ENCODE results near the gene CCDC50.

Gene CCDC50, protein sequence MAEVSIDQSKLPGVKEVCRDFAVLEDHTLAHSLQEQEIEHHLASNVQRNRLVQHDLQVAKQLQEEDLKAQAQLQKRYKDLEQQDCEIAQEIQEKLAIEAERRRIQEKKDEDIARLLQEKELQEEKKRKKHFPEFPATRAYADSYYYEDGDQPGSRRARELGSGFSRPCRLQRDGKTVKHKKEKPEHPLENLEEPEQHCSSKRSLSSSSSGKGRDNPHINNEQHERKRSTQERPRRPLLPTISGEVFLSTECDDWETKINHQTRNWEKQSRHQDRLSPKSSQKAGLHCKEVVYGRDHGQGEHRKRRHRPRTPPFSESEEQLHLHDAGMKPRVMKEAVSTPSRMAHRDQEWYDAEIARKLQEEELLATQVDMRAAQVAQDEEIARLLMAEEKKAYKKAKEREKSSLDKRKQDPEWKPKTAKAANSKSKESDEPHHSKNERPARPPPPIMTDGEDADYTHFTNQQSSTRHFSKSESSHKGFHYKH

DNA sequence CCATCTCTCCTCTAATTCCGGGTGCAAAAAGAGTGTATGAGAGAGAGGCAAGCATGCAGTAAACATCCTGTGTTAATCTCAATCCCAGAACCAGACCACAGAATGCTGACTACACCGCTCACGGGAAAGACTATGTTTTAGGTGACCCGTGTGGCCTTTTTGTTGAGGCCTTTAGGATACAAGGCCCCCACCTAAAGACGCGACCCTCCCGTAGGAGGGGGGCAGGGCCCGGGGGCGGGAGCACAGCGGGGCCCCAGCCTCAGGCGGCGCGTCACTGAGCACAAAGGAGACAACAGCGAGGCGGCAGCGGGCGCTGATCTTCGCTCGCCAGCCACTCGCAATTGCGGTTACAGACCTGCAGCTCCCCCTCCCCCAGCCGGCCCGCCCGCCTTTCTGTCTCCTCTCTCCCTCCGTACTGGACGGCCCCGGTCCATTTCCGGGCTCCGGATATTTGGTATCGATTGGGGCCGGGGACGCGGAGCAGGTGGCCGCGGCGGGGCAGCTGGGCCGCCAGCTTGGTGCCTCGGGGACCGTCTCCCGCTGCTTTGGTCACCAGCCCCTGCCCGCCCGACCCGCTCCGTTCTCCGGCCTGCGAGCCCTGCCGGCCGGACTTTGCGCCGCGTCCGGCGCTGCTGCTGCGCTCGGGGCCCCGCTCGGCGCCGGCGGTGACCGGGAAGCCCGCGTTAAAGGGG, at the start of gene CCDC50:
CCDC50 (plus strand) TSS at position 433 of the 692 bp plus-strand sequence. CDS start 281 bp downstream, outside the sequence.
- H3K9me3 ChIP-seq (replicated peaks; ENCODE audit: insufficient read depth, low read length), result no peaks in the 10 kb centered on the region
- H4K20me1 ChIP-seq (ENCODE audit: insufficient read depth, low read length), result no peaks in the 10 kb centered on the region
- TF ChIP-seq EZH2phosphoT487 (IDR thresholded peaks at IDR 0.05; ENCODE audit: low read length) (no peak), EZH2 (optimal IDR thresholded peaks at IDR 0.05; ENCODE audit: low read depth, low read length) (no peak)
- TF ChIP-seq, protein P1, sequence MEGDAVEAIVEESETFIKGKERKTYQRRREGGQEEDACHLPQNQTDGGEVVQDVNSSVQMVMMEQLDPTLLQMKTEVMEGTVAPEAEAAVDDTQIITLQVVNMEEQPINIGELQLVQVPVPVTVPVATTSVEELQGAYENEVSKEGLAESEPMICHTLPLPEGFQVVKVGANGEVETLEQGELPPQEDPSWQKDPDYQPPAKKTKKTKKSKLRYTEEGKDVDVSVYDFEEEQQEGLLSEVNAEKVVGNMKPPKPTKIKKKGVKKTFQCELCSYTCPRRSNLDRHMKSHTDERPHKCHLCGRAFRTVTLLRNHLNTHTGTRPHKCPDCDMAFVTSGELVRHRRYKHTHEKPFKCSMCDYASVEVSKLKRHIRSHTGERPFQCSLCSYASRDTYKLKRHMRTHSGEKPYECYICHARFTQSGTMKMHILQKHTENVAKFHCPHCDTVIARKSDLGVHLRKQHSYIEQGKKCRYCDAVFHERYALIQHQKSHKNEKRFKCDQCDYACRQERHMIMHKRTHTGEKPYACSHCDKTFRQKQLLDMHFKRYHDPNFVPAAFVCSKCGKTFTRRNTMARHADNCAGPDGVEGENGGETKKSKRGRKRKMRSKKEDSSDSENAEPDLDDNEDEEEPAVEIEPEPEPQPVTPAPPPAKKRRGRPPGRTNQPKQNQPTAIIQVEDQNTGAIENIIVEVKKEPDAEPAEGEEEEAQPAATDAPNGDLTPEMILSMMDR (IDR thresholded peaks at IDR 0.05; ENCODE audit: low read length), result peak; percentile 11; the same call in 1 of the 2 replicates
- H3K9me2 ChIP-seq (replicated peaks; ENCODE audit: insufficient read depth, low read length), result no peaks in the 10 kb centered on the region
- H3K4me1 ChIP-seq (ENCODE audit: low read length), result peaks cover 22% of the 10 kb centered on the region
- peak within 1 kb of the TSS; percentile 55; the same call in 1 of the 2 replicates for H3K27ac ChIP-seq (ENCODE audit: low read length)
- H3F3A ChIP-seq (ENCODE audit: insufficient read depth, low read length), result peaks cover 11% of the 10 kb centered on the region
- no peaks in the 10 kb centered on the region for H3K36me3 ChIP-seq (replicated peaks; ENCODE audit: insufficient read depth, low read length)
- H3K27me3 ChIP-seq (replicated peaks; ENCODE audit: insufficient read depth, low read length), result no peaks in the 10 kb centered on the region
- H3K79me2 ChIP-seq (ENCODE audit: low read length), result peaks cover 48% of the 10 kb centered on the region
- H3K4me2 ChIP-seq (ENCODE audit: low read depth, low read length), result peak within 1 kb of the TSS; percentile 77
- H2AFZ ChIP-seq (ENCODE audit: low read length), result peak within 1 kb of the TSS; percentile 91
- peak within 1 kb of the TSS; percentile 83 for H3K4me3 ChIP-seq (ENCODE audit: low read length)
- peak; percentile 90 for DNase-seq
- peak within 1 kb of the TSS; percentile 80 for H3K9ac ChIP-seq (ENCODE audit: low read length)

DNA sequence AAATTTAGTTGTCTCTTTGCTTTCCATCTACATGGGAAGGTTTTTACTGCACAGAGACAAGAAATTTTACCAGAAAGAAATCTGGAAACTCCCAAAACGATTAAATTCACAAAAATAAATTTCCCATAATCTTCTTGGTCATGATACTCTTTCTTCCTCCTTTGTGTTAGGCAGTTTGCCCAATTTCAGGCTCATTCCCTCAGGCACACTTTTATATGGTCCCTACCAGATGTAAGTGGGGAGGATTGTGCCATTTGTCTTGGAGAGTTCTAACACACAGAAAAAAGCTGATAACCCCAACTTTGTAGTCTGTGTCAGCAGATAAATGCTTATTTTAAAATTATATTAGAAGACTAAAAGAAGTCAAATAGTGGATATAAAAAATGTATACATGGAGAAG, 49.1 kb upstream of the CCDC50 start:
- Histone ChIP-seq H2AFZ (ENCODE audit: low read length) (no peak overlapping the region), H3K9me3 (replicated peaks; ENCODE audit: insufficient read depth, low read length) (no peaks in the 10 kb centered on the region), H3K9ac (ENCODE audit: low read length) (no peak overlapping the region), H4K20me1 (ENCODE audit: insufficient read depth, low read length) (no peaks in the 10 kb centered on the region), H3K36me3 (replicated peaks; ENCODE audit: insufficient read depth, low read length) (no peaks in the 10 kb centered on the region), H3K4me1 (ENCODE audit: low read length) (no peaks in the 10 kb centered on the region), H3K27ac (ENCODE audit: low read length) (no peak overlapping the region), H3K4me3 (ENCODE audit: low read length) (no peak overlapping the region), H3K79me2 (ENCODE audit: low read length) (no peaks in the 10 kb centered on the region), H3K4me2 (ENCODE audit: low read depth, low read length) (no peak overlapping the region), H3K9me2 (replicated peaks; ENCODE audit: insufficient read depth, low read length) (no peaks in the 10 kb centered on the region), H3F3A (ENCODE audit: insufficient read depth, low read length) (no peaks in the 10 kb centered on the region), H3K27me3 (replicated peaks; ENCODE audit: insufficient read depth, low read length) (no peaks in the 10 kb centered on the region)
- no peak for DNase-seq
- TF ChIP-seq EZH2 (optimal IDR thresholded peaks at IDR 0.05; ENCODE audit: low read depth, low read length) (no peak), EZH2phosphoT487 (IDR thresholded peaks at IDR 0.05; ENCODE audit: low read length) (no peak)
- TF ChIP-seq, protein P1 (IDR thresholded peaks at IDR 0.05; ENCODE audit: low read length), result no peak

DNA sequence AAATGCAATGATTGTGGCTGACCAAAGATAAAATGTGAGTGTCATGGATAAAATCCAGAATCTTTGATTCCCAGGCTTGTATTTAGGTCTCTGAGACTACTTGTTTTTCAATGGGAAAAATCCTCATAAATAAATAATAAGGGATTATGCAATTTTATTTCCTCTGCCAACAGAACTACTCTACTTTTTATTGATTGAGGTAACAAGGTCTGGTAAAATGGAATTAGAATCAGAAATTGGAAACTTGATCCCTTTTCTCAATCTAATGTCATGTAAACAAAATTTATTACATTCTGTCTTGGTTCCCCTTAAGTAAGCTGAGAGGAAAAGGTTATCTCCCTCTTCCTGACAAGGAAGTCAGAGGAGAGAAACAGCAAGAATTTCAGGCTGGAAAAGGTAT, 48.3 kb upstream of the CCDC50 start:
- Histone ChIP-seq H3K4me2 (ENCODE audit: low read depth, low read length) (no peak overlapping the region), H3K27me3 (replicated peaks; ENCODE audit: insufficient read depth, low read length) (no peaks in the 10 kb centered on the region), H3K36me3 (replicated peaks; ENCODE audit: insufficient read depth, low read length) (no peaks in the 10 kb centered on the region), H3K9me2 (replicated peaks; ENCODE audit: insufficient read depth, low read length) (no peaks in the 10 kb centered on the region), H3K4me1 (ENCODE audit: low read length) (no peaks in the 10 kb centered on the region), H3F3A (ENCODE audit: insufficient read depth, low read length) (no peaks in the 10 kb centered on the region), H4K20me1 (ENCODE audit: insufficient read depth, low read length) (no peaks in the 10 kb centered on the region), H3K9me3 (replicated peaks; ENCODE audit: insufficient read depth, low read length) (no peaks in the 10 kb centered on the region), H3K4me3 (ENCODE audit: low read length) (no peak overlapping the region), H3K27ac (ENCODE audit: low read length) (no peak overlapping the region), H2AFZ (ENCODE audit: low read length) (no peak overlapping the region), H3K9ac (ENCODE audit: low read length) (no peak overlapping the region), H3K79me2 (ENCODE audit: low read length) (no peaks in the 10 kb centered on the region)
- no peak for DNase-seq
- TF ChIP-seq, protein P1 (IDR thresholded peaks at IDR 0.05; ENCODE audit: low read length), result no peak
- TF ChIP-seq EZH2phosphoT487 (IDR thresholded peaks at IDR 0.05; ENCODE audit: low read length), result no peak
- no peak for TF ChIP-seq EZH2 (optimal IDR thresholded peaks at IDR 0.05; ENCODE audit: low read depth, low read length)
